Measurements from ENCODE around the gene MLLT3. TPM values are rescaled to one million over a fixed set of nuclear protein-coding genes. Genes with fewer than 3 reads are reported as not detected.

MLLT3 gene
- total RNA-seq, 1 donor from 2014 or later = 17.5 TPM

- Histone ChIP-seq H3K27ac (replicated peaks) (no peak overlapping the region), H3K4me1 (peaks cover 11% of the 10 kb centered on the region), H3K27me3 (ENCODE audit: low read depth) (no peaks in the 10 kb centered on the region), H3K9me3 (replicated peaks) (no peaks in the 10 kb centered on the region), H3K4me3 (no peak overlapping the region), H3K36me3 (no peaks in the 10 kb centered on the region)
- intact Hi-C loops (cut with micrococcal nuclease) = no loop called here
- TF ChIP-seq, protein P1, sequence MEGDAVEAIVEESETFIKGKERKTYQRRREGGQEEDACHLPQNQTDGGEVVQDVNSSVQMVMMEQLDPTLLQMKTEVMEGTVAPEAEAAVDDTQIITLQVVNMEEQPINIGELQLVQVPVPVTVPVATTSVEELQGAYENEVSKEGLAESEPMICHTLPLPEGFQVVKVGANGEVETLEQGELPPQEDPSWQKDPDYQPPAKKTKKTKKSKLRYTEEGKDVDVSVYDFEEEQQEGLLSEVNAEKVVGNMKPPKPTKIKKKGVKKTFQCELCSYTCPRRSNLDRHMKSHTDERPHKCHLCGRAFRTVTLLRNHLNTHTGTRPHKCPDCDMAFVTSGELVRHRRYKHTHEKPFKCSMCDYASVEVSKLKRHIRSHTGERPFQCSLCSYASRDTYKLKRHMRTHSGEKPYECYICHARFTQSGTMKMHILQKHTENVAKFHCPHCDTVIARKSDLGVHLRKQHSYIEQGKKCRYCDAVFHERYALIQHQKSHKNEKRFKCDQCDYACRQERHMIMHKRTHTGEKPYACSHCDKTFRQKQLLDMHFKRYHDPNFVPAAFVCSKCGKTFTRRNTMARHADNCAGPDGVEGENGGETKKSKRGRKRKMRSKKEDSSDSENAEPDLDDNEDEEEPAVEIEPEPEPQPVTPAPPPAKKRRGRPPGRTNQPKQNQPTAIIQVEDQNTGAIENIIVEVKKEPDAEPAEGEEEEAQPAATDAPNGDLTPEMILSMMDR (IDR thresholded peaks at IDR 0.05; ENCODE audit: borderline replicate concordance) = no peak
- DNase-seq = no peak
Observed at GRCh38 chr9:20650313-20650712, 28.0 kb upstream of the MLLT3 start.

GRCh38 chr9:20649381-20649780 is 27.1 kb upstream of the MLLT3 start:
- Histone ChIP-seq H3K27ac (replicated peaks) (no peak overlapping the region), H3K4me1 (peaks cover 11% of the 10 kb centered on the region), H3K27me3 (ENCODE audit: low read depth) (no peaks in the 10 kb centered on the region), H3K36me3 (no peaks in the 10 kb centered on the region), H3K9me3 (replicated peaks) (no peaks in the 10 kb centered on the region), H3K4me3 (no peak overlapping the region)
- intact Hi-C loops (cut with micrococcal nuclease) = no loop called here
- DNase-seq = no peak
- TF ChIP-seq, protein P1 (IDR thresholded peaks at IDR 0.05; ENCODE audit: borderline replicate concordance) = no peak

DNA sequence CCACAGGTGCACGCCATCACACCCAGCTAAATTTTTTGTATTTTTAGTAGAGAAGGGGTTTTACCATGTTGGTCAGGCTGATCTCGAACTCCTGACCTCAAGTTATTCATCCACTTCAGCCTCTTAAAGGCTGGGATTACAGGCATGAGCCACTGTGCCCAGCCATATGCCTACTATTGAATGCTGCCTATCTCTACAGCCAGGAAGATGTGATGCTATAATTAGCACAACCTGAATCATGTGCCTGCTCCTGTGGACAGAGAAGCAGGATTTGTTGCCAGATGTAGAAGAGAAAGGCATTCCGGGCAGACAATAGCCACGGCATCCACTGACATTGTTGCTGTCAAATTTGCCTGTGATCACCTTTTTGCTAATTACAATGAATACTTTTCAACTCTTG is 24.4 kb upstream of the MLLT3 start:
- Histone ChIP-seq H3K36me3 (no peaks in the 10 kb centered on the region), H3K4me1 (peaks cover 11% of the 10 kb centered on the region), H3K27me3 (ENCODE audit: low read depth) (no peaks in the 10 kb centered on the region), H3K4me3 (no peak overlapping the region), H3K27ac (replicated peaks) (peak overlapping the region; percentile 39), H3K9me3 (replicated peaks) (no peaks in the 10 kb centered on the region)
- intact Hi-C loops (cut with micrococcal nuclease) = no loop called here
- TF ChIP-seq, protein P1 (IDR thresholded peaks at IDR 0.05; ENCODE audit: borderline replicate concordance) = no peak
- DNase-seq = no peak

- Histone ChIP-seq H3K27me3 (ENCODE audit: low read depth) (no peaks in the 10 kb centered on the region), H3K27ac (replicated peaks) (no peak overlapping the region), H3K4me1 (peaks cover 17% of the 10 kb centered on the region), H3K36me3 (no peaks in the 10 kb centered on the region), H3K9me3 (replicated peaks) (no peaks in the 10 kb centered on the region), H3K4me3 (no peak overlapping the region)
- DNase-seq = no peak
- TF ChIP-seq, protein P1 (IDR thresholded peaks at IDR 0.05; ENCODE audit: borderline replicate concordance) = no peak
- intact Hi-C loops (cut with micrococcal nuclease) = no loop called here
Observed at GRCh38 chr9:20643660-20644059, 21.4 kb upstream of the MLLT3 start.

GRCh38 chr9:20642045-20642444 is 19.7 kb upstream of the MLLT3 start:
- TF ChIP-seq, protein P1 (IDR thresholded peaks at IDR 0.05; ENCODE audit: borderline replicate concordance) = no peak
- H3K4me1 ChIP-seq = peaks cover 14% of the 10 kb centered on the region
- no peaks in the 10 kb centered on the region for H3K9me3 ChIP-seq (replicated peaks)
- no peaks in the 10 kb centered on the region for H3K36me3 ChIP-seq
- H3K4me3 ChIP-seq = no peak overlapping the region
- no peak for DNase-seq
- no peak overlapping the region for H3K27ac ChIP-seq (replicated peaks)
- no peaks in the 10 kb centered on the region for H3K27me3 ChIP-seq (ENCODE audit: low read depth)
- intact Hi-C loops (cut with micrococcal nuclease) = no loop called here
